Stomach (tissue), 4 donors: ENCODE data around the gene MTHFD2L.

ENCODE experiments used
- CTCF ChIP-seq, 7 experiments: fragments of 450-650 bp in 4 of 7; fragments of 200-600 bp in 3 of 7; sonication (generic) in 3 of 7; IDR thresholded peaks; one replicate each; pipeline ENCODE4 v1.5.1; 2016 to 2019; ENCODE audit warnings: antibody characterized with exemption in 7 of 7, control low read depth in 2 of 7, mild to moderate bottlenecking in 1 of 7
- POLR2A ChIP-seq, 4 donors: fragments of 450-650 bp; IDR thresholded peaks; one replicate each; pipeline ENCODE4 v1.6.1; 2016; ENCODE audit warnings: antibody characterized with exemption in 4 of 4, control low read depth in 2 of 4, mild to moderate bottlenecking in 1 of 4, moderate library complexity in 1 of 4
- POLR2AphosphoS5 ChIP-seq, 3 donors: sonication (generic); formaldehyde crosslinking; IDR thresholded peaks; one replicate each; pipeline ENCODE4 v1.6.1; 2016; ENCODE audit warnings: antibody characterized with exemption in 3 of 3

GRCh38 chr4:74190332-74190731, 32.4 kb downstream of the MTHFD2L start:
- TF ChIP-seq CTCF (IDR thresholded peaks at IDR 0.05) = no peak
- no peak for TF ChIP-seq POLR2A (IDR thresholded peaks at IDR 0.05)
- no peak for TF ChIP-seq POLR2AphosphoS5 (IDR thresholded peaks at IDR 0.05)
